AG09309 (cell line): ENCODE data around the gene ABHD12B.
A peak's percentile ranks its signal among the peaks of the same experiment; 100 is the strongest.

Experiments used
- DNase-seq: peaks from one replicate; pipeline ENCODE4 v3.0.0-alpha.2; 2010; ENCODE audit warnings: low read depth
- H3K4me3 ChIP-seq: 2 replicates; pipeline ENCODE4 v1.5.1; 2011; ENCODE audit warnings: mild to moderate bottlenecking, low read depth, low read length, moderate library complexity; ENCODE audit not compliant: control insufficient read depth
- TF ChIP-seq, protein P1 (sequence below): IDR thresholded peaks from 2 replicates; pipeline ENCODE4 v1.5.1; 2011; ENCODE audit warnings: mild to moderate bottlenecking, low read depth, low read length, inconsistent platforms; ENCODE audit not compliant: insufficient read depth, control insufficient read depth; ENCODE audit errors: missing control alignments

The ABHD12B gene

DNA sequence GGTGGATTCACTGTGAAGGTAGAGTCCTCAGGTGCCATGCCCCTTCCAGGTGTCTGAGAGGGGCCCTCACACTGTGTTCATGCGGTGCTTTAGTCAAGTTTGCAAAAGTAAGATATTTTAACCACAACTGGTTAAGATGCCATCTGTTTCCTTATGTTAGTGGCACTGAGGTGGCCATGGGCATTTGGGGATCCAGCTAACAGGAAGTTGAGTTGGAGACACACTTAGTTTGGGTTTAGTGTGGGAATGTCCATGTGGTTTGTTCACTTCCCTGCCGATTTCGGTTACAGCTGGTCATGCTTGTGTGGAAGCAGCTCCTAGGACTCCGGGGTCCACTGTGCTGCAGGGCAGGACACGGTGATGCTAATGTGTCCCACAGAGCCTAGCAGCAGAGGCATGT is 17.3 kb upstream of the ABHD12B start:
- DNase-seq: no peak
- TF ChIP-seq, protein P1, sequence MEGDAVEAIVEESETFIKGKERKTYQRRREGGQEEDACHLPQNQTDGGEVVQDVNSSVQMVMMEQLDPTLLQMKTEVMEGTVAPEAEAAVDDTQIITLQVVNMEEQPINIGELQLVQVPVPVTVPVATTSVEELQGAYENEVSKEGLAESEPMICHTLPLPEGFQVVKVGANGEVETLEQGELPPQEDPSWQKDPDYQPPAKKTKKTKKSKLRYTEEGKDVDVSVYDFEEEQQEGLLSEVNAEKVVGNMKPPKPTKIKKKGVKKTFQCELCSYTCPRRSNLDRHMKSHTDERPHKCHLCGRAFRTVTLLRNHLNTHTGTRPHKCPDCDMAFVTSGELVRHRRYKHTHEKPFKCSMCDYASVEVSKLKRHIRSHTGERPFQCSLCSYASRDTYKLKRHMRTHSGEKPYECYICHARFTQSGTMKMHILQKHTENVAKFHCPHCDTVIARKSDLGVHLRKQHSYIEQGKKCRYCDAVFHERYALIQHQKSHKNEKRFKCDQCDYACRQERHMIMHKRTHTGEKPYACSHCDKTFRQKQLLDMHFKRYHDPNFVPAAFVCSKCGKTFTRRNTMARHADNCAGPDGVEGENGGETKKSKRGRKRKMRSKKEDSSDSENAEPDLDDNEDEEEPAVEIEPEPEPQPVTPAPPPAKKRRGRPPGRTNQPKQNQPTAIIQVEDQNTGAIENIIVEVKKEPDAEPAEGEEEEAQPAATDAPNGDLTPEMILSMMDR: no peak
- H3K4me3 ChIP-seq: no peak overlapping the region

DNA sequence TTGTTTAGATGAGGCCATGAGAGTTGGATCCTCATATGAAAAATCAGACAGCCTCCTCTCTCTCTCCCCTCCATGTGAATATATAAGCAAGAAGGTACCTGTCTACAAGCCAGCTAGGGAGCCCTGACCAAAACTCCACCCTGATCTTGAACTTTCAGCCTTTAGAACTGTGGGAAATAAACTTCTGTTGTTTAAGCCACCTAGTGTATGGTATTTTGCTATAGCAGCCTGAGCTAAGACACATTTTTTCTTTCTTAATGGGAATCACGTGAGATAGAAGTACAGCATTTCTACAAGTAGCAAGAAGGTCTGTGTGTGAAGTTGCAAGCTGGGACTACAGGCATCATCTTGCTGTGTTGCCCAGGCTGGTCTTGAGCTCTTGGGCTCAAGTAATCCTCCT is 16.3 kb upstream of the ABHD12B start:
- DNase-seq: no peak
- TF ChIP-seq, protein P1: no peak

DNA sequence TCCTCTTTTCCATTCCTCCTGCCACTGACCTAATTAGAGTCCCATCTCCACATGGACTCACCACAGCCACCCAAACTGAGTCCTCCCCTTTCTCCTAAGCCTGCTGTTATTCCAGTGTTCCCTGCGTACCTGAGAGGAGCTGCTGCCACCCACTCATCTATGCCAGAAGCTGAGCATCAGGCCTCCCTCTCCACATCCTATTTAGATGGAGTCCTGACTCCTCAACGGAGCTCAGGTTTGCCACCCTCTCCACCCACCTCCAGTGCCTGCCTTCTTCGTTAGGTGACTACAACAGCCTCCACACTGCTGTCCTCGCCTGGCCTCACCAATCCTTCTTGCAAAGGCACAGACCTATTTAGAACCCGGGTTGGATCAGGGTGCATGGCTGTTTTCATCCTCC is 15.2 kb upstream of the ABHD12B start:
- TF ChIP-seq, protein P1: no peak
- DNase-seq: no peak
- H3K4me3 ChIP-seq: no peak overlapping the region

More for the DNA sequence above, 16.3 kb upstream of the ABHD12B start:
- H3K4me3 ChIP-seq: no peak overlapping the region

DNA sequence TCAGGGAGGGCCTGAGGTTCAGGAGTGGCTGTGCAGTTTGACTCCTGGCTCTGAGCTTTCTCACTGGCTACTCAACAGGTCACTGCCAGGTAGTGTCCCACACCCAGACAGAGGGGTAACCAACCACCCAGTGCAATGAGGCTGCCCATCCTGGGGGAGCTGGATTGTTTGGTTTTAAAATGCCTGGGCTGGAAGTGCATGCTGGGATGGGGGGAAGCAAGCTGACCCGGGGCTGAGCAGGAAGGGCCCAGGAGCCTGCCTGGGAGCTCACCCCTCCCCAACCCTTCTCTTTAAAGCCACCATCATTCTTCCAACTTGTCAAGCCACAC is 12.6 kb upstream of the ABHD12B start:
- TF ChIP-seq, protein P1: no peak
- peak overlapping the region; percentile 51; the same call in 1 of the 2 replicates for H3K4me3 ChIP-seq
- DNase-seq: no peak

DNA sequence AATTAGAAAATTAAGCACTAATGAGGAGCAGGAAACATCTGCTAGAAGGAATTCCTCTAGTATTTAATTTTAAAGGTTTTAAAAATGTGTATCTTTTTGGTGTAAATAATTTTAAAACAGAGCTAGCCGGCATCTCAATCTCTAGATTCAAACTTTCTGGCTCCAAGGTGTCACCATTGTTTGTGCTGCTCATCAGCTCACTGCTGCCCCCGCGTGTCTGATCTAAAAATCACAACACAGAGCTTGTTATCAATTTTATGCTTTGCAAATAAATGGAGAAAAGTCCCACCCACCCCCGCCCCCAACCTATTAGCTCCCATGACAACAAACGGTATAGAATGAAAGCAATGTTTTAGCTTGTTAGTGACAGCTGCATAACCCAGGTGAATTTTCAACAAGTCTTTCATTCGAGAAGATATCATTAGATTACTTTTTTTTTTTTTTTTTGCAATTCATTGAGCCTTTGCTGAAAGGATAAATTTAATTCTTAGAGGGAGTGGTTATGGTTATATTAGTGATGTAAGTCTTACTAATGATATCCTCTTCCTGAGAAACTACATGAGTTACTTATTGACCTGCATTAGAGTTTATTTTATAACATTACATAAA is 11.3 kb upstream of the ABHD12B start:
- DNase-seq: peak; percentile 40
- H3K4me3 ChIP-seq: peak overlapping the region; percentile 51
- TF ChIP-seq, protein P1: peak; percentile 69

DNA sequence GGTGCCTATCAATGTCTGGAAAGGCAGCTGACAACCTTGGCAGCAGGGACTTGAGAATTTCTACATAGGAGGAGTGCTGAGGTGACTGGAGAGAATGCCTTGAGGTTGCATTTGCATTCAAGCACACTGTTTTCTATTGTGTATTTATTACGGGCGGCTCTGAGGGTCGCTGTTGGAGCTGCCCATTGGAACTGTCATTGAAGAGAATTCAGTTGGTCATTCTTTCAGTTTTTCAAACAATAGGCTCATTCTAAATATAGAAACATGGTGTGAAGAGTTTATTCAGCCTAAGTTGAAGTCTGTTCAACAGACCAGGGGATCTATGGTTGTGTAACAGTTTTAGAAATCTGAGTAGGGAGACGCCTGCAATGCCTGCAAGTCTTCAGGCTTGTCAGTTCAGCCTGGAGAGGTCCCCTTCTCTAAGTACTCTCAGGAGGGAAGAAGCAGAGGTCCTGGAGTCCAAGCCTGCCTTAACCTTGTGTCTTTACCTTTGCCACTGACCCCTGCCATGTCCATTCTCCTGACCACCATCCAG is 9.8 kb upstream of the ABHD12B start:
- no peak overlapping the region for H3K4me3 ChIP-seq
- DNase-seq: no peak
- TF ChIP-seq, protein P1: no peak
